HG03066 (cell line): ENCODE measurements around the gene TNIK.
A peak's percentile ranks its signal among the peaks of the same experiment; 100 is the strongest.

Source experiments
- ATAC-seq: cut with Tn5 transposase; IDR thresholded peaks from one replicate; pipeline ENCODE4 v1.9.1; 2021; ENCODE audit warnings: low read depth; ENCODE audit not compliant: unreplicated experiment

Gene TNIK

DNA sequence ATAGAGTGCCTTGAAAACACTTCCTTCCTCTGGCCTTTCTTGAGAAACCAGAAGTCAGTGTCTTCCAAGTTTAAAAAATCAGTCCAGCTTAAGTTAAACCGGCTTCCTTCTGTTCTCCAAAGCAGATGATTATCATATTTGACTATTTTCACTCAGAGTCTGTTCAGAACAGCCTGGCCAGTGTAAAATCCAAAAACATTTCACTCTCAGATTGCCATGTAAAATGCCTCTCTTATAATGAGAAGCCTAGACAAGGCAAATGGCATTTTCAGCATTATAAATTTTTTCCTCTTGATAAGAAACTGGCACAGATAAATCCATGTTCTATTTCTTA lies 193.5 kb downstream of the TNIK start:
- no peak for ATAC-seq

DNA sequence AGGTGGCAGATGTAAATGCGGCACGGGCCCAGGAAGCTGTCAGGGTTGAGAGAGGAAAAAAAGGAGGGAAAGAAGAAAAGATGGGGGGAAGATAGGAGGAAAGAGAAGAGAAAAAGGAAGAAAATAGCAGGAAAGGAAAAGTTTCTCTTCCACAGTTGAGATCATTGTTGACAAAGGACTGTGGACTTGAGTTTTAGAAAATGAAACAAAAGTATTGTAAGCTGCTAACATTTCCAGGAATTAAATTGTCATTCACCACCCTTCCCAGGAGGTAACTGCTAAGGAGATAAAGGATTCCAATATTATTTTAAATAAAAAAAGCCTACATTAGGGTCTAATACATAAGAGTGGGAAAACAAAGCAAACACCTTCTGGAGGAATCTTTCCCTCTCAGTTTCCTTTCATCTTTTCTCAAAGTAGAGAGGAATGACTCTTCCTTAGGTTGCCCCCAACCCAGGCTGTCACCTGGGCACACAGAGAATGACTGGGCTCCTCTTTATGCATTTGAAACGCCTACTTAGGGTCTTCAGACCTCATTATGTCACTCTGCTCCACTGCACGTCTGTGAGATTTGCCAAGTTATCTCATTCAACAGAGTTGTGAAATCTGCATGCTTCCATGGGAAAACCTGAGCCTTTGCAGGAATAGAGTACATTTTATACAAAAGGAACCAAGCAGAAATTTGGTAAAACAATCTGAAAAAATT lies 194.0 kb downstream of the TNIK start:
- ATAC-seq: no peak

DNA sequence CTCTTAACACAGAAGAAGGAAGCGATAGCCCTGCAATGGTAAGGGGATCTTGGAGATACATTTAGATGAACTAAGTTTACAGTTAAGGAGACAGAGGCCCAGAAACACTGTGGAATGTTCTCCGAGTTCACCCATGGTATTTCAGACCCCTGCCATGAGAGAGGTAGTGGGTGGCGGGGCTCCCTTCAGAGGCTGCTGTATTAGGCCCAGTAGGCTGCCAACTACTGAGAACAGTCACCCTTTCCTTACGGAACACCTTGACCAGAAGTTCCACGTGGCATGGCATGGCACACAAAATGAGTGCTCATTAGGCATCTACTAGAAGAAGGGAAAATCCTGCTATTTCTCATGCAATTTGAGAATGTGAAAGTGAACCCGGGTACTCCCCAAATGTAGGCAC lies 195.4 kb downstream of the TNIK start:
- no peak for ATAC-seq

DNA sequence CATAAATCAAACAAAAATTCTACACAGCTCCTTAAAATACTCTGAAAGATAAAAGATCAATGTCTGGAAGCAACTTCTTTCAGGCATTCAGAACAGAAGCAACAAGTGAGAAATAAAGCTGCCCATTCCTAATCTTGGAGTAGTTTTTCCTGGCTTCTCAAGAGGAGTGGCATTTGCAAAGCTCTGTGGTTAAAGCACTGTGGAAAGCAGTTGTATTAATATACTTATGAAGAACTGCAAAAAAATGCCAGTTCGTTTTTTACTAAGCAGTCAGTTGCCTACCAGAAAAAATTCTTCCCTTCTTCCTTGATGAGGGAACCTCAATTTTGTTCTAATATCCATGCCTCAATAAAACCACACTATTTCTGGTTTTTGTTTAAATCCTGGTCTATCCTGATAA lies 197.8 kb downstream of the TNIK start:
- no peak for ATAC-seq

DNA sequence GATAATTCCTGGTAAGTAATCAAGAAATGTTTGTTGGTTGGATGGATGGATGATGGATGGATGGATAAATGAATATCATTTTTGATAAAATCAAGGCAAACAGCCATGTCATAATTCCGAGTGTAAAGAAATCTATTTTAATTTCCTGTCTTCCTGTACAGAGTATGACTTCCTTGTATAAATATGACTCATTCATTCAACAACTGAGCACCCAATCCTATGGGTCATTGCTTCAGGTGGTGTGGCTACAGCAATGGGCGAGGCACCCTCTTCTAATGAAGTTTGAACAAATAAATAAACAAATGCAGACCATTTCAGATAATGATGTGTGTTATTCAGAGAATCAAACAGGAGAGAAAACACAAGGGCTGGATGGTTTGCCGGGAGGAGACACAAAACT lies 198.7 kb downstream of the TNIK start:
- no peak for ATAC-seq

DNA sequence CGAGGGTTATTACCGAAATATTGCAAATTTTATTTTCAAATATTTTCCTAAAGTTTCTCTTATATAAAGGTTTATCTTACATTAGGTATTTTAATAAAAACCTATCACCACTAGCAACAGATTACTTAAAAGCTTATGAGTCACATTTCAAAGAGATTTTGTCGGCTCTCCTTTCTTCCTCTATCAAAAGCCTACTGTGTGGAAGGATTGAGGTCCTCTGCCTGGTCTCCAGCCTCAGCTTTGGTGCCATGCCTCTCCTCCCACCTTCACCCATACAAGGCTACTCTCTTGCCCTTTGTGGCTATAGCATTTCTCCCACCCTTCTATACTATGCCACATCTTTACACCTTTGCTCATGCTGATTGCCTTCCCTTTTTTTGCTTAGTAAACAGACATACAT lies 199.3 kb downstream of the TNIK start:
- ATAC-seq: no peak

DNA sequence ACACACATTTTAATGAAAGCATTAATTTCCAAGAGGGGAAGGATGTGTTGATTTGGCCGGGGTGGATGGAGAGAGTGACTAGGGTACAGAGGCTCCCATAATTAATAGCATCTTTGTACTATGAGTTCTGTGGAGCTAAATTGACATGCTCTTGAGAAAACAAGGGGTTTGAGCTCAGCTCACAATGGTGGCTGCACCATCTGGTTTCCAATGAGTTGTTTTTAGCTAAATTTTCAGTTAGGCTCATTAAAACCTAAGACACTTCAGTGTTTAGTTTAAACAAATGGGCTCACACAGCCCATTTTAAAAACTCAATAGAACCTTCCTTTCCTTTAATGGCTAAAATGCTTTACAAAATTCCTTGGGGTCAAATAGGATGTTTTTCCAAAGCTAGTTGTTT lies 199.7 kb downstream of the TNIK start:
- ATAC-seq: no peak

DNA sequence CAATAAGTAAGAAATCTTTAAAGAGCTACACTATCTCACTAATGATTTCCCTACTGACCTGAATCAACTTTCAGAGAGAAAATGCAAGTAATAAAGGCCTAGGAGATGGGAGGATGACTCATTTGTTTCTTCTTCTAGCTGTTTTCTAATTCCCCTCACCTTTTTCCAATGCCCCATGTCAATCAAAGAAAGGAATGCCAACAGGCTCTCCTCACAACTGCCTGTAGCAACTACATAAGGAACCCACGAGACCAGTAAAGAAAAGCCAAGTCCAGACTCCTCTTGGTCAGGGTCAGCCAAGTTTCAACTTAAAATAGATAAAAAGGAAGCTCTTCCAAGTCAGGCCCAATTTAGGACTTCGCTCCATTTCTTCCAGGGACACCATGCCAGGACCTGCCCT lies 201.9 kb downstream of the TNIK start:
- no peak for ATAC-seq

DNA sequence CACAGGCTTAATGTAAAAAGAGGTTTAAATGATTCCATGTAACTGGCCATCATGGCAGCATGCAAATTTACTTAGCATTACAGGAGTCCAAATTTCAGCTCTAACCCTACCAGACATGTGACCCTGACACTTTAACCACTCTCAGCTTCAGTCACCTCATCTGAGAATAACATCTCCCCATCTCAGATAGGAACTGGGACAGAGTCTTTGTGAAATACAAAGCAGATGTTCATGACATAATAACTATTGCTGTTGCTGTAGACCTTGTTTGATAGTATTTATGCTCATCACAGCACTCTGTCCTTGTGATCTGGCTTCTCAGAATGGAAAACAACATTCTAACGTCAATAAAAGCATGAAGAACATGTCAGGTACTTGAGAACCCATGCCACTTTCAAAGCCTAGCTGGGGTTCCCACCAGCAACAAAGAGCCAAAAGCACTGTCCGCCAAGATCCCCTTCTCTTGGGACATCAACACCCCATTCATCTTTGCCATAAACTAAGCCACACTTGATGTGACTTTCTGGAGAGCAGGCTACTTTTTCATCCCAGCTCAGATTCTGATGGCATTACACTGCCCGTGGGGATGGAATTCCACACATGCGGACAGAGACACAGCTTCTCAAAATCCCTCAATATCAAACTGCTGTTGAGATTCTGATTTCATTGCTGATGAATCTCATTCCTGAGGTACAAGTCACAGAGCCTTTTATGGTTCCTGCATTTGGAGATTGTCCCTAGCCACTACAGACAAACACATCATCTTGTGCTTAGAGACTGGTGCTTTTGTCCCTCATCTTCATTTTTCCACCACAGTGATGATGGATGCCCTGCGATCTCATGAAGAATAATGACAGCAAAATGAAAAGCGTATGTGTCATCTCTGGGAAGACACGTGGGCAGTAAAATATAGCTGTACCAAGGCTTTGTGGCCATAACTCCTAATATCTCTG lies 202.7 kb downstream of the TNIK start:
- ATAC-seq: peak; percentile 75

DNA sequence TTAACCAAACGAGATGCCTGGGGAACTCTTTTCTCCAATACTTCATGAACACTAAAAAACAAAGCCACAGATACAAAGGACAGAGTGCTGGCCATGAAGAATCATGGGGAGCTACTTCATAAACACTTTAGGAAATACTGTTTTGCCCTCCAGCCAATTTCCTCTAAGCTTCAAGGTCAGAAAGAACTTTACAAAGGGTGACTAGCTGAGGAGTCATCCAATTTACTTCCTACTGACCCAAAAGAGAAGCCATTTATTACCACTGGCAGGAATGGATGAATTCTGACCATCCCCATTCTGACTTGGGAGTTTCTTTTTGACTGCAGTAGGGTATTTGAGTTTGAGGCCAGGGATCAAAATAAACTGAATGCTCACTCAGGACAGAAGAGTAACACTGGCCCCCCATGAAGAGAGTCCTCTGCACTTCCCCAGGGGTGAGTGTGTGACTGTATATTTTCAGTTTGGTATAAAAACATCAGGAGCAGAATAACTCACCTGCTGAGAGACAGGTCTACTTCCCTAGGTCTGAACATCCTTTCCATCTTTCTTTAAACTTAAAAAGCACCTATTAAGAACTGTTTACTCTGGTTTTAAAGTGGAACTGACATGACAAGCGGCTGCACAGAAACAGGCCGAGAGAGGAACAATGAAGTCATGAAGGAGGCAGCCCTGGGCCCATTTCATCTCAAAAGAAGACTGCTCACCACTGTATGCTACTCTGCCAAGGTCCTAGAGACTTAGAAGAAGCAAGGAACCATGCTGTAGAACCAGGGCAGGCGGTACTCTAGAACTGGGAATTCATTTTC lies 203.6 kb downstream of the TNIK start:
- ATAC-seq: peak; percentile 6

DNA sequence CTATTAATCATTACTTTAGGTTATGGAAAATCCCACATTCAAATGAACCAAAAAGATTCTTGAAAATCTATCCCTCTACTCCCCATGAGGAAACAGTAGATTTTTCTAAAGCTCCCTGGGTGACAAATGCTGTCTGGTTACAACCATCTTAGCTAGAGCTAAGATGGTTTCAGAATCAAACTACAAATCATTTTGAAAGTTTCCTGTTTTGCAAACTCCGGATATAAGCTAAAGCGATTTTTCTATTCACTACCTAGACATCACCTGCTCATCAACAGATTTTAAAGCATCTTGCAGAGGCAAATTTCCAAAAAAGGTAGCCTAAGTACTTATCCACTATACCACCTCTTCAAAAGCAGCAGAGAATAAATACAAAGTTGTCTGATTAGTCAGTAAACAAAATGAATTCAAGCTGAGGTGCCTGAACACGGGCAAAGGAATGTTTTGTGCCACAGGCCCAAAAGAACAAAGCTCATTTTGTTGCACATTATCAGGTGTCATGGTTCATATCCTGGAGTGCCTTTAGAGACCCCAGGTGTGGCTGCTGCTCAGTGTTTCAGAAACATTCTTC lies 204.9 kb downstream of the TNIK start:
- peak; percentile 54 for ATAC-seq

DNA sequence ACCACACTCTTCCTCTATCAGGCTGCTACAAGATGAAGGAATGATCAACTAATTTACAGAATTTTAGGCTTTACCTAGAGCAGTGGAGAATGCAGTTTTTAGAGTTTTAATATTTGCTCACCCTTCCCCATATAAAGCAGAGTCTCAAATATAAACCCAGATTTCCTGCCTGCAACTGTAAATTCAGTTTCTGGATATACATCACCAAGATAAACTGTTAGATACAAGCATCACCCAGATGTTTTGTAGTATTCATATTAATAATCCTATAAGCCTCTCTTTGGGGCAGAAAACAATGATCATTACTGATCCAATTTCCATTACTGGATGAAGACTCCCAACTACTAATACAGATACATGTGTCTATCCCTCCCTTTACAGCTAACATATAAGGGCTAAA lies 205.9 kb downstream of the TNIK start:
- ATAC-seq: no peak

DNA sequence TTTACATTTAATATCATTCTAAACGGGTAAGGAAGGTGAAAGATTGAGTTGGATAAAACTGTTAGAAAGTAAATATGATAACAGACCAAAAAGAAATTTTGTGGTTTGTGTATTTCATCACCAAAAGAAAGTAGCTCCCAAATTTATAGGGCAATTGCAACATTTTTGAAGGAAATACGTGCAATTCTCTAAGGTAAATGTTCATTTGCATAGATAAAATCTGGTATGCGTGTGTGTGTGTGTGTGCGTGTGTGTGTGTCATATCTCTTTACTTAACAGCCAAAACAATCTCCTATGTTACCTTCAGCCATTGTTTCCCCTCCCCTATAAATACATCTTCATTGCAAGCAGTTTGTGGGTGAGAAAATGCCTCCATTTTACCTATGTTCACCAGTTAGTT lies 208.4 kb downstream of the TNIK start:
- no peak for ATAC-seq

DNA sequence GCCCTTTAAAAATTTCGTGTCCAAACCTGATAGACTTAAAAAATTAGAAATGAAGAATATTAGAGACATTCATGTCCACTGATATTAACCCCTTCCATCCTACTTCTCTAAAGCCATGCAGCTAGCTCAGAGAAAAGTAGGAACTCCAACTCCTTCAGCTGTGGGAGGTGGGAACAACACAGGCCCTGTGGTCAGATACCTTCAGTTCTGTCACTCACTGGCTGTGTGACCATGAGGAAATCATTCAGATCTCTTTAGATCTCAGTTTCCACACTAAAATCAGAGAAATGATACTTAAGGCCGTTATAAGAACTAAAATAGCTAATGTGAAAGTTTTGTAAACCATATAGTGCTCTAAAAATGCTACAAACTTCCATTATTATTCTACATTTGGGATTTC lies 209.8 kb downstream of the TNIK start:
- no peak for ATAC-seq

DNA sequence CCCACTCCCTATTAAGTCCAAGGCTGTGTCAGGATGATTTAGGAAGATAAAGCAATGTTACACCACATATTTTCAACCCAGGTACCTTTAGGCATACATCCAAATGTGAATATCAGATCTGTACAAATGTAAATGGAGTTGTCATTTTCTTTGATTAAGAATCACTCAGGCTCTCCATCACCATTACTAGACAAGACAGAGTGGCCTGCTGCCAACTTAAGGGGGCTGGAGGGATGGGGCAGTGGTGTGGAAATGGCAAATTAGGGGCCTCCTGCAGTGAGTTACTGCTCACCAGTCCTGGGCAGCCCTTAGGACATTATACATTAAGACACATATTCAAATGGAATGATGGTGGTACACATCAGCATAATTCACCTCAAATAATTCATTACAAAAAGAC lies 211.0 kb downstream of the TNIK start:
- no peak for ATAC-seq

DNA sequence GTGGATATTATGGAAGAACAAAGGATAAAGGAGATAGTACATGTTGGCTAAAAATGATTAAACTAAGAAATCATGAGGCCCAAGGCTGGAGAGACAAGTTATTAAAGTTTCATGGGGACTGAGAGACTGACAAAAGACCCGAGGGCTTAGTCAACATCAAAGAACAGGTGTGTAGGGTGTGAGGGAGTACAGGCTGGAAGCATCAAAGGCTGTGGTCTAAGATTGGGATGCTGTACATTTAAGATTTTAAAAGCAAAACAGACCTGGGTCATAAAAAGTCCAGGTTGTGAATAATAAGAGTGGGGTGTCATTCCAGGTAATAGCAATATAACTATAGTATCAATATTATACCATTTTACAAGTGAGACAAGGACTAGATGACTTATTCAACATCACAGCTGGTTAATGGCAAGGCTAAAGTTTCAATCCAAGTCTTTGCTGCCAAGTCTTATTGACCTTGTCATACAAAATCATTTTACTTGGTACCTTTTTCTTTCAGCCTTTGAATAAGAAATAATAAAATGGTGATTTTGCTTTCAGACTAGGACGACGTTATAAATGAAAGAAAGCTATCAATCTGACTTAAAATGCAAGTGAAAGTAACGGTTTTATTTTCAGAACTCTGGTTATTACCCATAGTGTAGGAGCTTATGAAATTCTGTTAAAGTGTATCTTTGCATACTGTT lies 211.6 kb downstream of the TNIK start:
- ATAC-seq: peak; percentile 71

DNA sequence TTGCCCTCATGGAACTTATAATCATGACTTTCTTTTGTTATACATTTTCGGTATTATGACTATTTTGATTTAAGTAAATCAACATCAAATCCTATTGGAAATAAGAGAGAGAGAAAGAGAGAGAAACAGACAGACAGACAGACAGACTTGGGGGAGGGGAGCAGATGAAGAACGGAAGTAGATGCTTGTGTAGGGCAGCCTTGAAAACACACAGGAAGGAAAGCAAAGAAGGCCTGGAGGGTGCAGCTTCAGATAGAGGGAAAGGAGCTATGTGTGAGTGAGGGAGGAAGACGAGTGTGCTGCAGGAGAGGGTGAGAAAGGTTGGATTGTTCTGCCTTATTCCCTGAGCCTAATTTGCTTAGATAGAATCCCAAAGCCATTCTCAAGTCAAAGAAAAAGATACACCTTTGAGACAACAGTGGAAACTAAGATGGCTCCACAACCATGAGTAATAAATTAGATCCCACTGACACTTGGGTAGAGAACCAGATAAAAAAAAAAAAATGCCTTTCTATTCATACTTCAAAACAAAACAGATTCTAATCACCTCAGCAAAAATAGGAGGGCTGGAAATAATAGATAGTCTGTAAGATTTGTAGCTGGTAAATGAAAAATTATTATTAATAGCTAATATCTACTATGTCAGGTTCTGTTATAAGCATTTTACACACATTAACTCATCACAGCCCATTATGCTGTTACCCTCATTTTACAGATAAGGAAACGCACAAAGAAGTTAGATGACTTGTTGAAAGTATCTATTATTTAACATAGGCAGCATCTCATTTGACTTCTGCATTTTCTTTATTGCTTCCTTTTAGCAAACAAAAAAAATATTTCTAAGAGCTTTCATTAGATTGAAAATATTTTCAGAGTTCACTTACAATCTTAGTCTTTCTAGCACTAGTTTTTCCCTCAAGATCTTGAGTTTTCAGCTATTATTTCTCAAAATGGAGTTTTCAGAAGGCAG lies 214.1 kb downstream of the TNIK start:
- ATAC-seq: no peak

DNA sequence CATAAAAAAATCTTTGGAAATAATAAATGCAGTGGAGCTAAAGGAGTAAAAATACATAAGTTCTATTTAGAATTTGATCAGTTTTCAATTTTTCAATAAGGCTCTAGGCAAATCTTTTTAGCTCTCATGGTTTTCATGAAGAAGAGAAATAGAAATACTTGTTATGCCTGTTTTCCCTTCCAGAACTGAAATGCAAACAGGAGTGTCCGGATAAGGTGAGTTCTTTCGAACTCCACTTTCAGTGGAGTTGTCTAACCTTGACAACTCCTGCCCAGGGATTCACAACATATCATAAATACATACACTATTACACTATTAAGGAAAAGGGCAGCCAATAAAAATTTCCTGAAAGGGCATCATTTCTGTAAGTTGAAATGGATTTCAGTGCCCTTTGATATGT lies 217.3 kb downstream of the TNIK start:
- ATAC-seq: no peak

DNA sequence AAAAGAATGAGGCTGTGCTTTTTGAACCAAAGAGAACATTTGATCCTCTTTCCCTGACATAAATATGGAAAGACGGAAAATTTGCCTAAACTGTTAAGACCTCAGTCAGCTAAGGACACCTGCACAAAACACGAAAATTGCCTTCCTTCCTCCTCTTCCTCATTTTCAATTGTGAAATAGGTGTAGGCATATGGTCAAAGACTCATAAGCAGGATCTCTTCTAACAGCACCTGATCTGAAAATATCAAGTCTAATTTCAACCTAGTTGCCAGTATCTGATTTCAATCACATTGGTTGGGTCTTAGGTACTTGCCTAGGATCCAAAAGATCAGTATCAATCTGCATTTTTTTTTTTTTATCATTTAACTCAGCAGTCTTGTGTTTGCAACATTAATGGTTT lies 218.0 kb downstream of the TNIK start:
- ATAC-seq: no peak
